ENCODE measurements around the gene UNC45A.
"Not testable (repeated sequence)": the region's sequence is repeated elsewhere in the genome, so short reads cannot be mapped to it uniquely, and the experiment has no call there.

Gene UNC45A, protein sequence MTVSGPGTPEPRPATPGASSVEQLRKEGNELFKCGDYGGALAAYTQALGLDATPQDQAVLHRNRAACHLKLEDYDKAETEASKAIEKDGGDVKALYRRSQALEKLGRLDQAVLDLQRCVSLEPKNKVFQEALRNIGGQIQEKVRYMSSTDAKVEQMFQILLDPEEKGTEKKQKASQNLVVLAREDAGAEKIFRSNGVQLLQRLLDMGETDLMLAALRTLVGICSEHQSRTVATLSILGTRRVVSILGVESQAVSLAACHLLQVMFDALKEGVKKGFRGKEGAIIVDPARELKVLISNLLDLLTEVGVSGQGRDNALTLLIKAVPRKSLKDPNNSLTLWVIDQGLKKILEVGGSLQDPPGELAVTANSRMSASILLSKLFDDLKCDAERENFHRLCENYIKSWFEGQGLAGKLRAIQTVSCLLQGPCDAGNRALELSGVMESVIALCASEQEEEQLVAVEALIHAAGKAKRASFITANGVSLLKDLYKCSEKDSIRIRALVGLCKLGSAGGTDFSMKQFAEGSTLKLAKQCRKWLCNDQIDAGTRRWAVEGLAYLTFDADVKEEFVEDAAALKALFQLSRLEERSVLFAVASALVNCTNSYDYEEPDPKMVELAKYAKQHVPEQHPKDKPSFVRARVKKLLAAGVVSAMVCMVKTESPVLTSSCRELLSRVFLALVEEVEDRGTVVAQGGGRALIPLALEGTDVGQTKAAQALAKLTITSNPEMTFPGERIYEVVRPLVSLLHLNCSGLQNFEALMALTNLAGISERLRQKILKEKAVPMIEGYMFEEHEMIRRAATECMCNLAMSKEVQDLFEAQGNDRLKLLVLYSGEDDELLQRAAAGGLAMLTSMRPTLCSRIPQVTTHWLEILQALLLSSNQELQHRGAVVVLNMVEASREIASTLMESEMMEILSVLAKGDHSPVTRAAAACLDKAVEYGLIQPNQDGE

DNA sequence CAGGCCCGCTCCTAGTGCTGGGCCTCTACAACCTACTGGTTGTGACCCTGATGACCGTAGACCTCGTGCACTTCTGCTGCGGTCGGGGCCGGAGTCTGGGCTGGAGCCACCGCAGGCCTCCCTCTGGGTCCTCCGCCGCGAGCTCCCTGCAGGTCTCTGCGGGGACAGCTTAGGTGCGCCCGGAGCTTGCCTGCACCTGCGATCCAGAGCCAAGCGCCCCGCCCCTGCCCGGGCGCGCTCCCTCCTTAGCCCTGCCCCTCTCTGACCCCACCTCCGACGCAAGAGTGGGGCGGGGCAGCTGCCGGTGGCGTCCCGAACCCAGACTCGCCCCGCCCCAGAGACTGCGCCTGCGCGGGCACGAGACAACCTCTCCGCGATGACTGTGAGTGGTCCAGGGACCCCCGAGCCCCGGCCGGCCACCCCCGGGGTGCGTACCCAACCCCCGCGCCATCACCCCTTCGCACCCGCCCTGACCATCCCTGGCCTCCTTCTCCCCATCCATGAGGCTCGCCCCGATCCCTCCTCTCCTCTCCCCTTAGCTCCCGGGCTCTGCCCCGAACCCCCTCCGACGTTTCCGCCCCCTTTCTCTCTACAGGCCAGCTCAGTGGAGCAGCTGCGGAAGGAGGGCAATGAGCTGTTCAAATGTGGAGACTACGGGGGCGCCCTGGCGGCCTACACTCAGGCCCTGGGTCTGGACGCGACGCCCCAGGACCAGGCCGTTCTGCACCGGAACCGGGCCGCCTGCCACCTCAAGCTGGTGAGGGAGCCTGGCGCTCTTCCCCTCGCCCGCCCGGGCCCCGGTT lies at the start of gene UNC45A:
Gene UNC45A (plus strand): TSS at position 337 of the 803 bp plus-strand sequence. CDS start 40 bp downstream, at position 377.
- DNase-seq = peak; percentile 94 to 95

DNA sequence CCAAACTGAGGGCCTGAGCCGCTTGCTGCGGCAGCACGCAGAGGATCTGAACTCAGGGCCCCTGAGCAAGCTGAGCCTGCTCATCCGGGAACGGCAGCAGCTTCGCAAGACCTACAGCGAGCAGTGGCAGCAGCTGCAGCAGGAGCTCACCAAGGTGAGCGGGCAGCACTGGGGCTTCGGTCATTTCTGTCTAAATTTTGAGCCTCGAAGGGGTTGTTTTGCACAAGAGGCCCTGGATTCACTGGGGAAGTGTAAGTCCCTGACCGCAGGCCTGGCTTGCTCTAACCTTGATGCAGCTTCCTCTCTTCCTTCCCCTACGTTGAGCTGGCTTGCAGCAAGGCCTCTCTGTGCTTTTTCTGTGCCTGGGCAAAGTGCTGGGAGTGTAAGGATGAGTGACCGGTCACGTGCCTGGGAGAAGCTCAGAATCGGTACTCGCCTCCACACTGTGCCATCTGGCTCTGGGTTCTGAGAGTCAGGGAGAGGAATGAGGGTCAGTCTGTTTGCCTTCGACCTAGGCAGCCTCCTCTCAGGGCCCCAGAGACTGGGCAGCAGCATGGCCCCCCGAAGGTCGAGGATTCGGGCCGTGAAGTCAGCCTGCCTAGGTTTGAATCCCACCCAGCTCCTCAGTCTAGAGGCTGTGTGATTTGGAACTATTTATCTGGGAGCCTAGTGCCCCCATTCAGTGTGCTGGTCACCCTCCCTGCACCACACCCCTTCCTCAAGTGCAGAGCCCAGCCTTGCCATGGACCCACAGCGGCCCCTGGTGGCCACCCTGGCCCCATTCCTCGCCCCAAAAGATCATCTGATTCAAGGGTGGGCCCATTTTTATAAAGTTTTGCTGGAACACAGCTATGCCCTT lies 49.4 kb upstream of the UNC45A start:
- peak; percentile 77 for DNase-seq

DNA sequence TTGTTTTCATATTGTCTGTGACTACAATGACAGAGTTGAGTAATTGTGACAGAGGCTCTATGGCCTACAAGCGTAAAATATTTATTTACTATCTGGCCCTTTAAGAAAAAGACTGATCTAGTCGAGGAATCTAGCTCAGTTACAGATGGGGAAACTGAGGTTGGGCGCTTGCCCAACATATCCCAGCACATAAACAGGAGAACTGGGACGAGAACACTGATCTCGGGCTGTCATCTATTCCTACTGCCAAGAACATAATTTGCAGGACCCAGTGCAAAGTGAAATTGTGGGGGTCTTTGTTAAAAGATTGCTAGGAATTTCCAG lies 48.8 kb upstream of the UNC45A start:
- no peak for DNase-seq

DNA sequence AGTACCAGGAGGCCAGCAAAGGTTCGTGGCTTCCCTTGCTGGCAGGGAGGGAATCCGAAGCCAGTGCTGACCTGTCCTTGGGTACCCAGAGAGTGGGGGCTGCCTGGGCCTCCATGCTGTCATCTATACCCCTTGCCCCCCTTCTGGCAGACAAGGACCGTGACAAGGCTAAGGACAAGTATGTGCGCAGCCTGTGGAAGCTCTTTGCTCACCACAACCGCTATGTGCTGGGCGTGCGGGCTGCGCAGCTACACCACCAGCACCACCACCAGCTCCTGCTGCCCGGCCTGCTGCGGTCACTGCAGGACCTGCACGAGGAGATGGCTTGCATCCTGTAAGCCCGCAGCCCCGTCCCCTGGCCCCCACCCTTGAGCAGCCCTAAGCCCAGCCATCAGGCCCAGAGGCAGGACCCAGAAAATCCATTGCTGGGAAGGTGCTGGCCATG lies 48.0 kb upstream of the UNC45A start:
- no peak for DNase-seq

DNA sequence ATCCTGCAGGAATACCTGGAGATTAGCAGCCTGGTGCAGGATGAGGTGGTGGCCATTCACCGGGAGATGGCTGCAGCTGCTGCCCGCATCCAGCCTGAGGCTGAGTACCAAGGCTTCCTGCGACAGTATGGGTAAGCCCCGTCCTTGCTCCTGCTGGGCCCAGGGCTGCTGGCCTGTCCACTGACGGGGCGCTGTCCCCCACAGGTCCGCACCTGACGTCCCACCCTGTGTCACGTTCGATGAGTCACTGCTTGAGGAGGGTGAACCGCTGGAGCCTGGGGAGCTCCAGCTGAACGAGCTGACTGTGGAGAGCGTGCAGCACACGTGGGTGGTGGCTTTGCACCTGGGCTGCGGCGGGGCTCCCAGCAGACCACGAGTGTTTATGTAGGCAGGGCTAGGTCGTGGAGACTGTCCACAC lies 45.8 kb upstream of the UNC45A start:
- peak in 1 of 2 donors; percentile 16 for DNase-seq

DNA sequence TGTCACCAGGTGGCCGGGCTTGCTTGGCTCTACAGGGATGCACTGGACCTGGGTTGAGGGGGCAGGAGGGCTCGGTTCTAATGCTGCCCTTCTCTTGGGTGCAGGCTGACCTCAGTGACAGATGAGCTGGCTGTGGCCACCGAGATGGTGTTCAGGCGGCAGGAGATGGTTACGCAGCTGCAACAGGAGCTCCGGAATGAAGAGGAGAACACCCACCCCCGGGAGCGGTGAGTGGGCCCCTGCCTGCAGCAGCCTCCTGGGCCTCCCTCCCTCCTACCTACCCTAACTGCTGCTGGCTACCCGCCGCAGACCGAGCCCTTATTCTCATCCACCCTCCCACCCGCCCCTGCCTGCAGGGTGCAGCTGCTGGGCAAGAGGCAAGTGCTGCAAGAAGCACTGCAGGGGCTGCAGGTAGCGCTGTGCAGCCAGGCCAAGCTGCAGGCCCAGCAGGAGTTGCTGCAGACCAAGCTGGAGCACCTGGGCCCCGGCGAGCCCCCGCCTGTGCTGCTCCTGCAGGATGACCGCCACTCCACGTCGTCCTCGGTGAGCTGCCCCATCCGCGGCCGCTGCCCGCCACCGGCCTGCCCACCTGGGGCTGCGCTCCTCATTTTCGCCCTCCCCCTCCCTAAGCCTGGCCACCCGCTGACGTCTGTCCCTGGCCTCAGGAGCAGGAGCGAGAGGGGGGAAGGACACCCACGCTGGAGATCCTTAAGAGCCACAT lies 45.2 kb upstream of the UNC45A start:
- no peak for DNase-seq

DNA sequence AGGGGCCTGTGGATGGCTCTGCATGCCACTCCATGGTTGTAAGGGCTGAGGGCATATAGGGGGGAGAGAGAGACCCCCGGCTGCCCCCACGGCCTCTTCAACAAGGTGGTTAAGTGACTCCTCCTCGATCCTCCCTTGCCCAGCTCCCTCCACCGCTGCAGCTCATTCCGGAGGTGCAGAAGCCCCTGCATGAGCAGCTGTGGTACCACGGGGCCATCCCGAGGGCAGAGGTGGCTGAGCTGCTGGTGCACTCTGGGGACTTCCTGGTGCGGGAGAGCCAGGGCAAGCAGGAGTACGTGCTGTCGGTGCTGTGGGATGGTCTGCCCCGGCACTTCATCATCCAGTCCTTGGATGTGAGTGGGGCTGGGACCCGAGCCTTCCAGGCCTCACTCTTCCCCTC lies 44.2 kb upstream of the UNC45A start:
- no peak for DNase-seq

DNA sequence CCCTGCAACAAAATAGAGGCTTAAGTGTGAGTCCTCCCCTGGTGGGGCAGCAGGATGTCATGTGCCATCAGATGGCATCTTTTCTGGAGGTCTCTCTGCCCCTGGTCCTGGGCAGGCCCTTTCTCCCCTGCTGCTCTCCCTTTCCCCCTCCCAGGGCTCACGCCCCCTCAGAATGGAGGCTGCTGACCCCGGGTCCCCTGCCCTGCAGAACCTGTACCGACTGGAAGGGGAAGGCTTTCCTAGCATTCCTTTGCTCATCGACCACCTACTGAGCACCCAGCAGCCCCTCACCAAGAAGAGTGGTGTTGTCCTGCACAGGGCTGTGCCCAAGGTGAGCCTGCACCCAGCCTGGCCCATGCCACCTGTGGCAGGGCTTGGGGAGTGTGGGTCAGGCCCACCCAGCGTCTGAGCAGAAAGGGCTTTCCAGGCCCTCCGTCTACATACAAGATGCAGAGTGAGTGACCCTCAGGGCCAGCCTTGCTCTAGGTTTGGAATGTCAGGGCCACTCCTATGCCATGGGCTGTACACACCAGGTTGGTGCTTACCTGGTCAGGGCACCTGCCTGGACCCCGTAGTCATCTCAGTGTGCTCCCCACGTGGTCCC lies 43.6 kb upstream of the UNC45A start:
- no peak for DNase-seq

DNA sequence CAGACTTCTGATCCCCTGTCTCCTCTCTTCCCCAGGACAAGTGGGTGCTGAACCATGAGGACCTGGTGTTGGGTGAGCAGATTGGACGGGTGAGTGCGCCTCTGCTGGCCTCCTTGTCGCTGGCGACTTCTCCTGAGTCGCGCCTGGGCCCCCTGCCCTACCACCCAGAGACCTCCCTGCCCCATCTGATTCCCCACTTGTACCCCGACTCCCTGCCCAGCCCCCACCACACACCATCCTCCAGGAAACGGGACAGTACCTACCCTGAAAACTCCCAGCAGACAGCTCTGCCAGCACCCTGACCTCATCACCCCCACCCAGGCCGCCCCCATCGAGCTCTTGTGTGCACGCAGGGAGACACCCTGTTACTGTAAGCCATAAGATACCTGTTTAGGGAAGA lies 43.1 kb upstream of the UNC45A start:
- DNase-seq = no peak

DNA sequence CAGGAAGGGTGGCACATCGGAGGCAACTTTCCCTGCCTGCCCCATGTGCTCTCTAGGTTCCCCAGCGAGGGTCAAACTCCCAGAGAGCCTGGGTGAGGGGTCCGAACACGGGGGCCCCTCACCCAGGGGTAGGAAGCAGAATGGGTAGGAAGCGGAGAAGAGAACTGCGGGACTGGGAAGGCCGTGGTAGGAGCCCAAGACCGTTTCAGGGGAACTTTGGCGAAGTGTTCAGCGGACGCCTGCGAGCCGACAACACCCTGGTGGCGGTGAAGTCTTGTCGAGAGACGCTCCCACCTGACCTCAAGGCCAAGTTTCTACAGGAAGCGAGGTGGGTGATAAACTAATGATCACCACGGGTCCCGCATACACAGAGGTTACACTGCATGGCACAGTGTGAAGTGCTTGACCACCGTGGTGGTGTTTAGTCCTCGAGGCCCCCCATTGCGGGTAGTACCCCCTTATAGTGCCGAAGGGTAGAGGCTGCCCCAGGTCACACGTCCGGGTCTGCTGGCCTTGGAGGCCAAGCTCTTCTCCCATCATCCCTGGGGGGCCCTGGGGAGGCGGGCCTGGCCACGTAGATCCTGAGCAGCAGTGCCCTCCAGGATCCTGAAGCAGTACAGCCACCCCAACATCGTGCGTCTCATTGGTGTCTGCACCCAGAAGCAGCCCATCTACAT lies 42.4 kb upstream of the UNC45A start:
- DNase-seq = no peak

DNA sequence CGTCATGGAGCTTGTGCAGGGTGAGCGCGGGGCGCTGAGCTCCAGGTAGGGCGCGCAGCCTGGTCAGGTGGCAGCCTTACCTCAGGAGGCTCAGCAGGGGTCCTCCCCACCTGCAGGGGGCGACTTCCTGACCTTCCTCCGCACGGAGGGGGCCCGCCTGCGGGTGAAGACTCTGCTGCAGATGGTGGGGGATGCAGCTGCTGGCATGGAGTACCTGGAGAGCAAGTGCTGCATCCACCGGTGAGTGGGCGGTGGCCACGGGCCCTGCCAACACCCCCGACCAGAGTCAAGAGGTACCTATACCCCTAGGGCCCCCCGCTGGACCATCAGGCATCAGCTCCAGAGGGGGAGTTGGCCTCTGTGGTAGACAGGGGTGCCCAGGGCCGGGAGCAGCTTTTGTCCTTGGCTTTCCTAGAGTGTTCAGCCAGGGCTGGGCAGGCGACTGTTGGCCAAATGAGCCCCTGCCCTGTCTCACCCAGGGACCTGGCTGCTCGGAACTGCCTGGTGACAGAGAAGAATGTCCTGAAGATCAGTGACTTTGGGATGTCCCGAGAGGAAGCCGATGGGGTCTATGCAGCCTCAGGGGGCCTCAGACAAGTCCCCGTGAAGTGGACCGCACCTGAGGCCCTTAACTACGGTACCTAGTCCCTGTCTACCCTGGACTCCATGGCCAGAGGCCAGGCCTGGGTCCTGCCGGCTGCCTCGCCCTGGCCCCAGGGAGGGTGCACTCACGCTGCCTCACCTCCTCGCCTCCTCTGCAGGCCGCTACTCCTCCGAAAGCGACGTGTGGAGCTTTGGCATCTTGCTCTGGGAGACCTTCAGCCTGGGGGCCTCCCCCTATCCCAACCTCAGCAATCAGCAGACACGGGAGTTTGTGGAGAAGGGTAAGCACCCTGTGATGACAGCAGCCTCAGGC lies 41.7 kb upstream of the UNC45A start:
- DNase-seq = no peak

DNA sequence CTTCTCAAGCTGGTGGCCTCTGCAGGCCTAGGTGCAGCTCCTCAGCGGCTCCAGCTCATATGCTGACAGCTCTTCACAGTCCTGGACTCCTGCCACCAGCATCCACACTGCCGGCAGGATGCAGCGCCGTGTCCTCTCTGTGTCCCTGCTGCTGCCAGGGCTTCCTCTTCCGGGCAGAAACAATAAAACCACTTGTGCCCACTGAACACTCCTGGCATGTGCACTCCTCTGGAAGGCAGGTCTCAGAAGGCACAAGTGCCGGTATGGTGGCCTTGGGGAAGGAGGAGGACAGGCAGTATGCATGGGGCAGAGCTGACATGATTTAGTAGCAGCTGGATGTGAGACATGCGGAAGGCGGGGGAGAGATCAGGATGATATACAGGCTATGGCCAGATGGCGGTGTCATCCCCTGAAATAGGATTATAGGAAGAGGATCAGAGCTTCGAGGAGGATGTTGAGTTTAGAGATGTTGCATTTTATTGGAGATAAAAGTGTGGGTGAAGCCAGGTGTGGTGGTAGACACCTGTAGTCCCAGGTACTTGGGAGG lies 39.4 kb upstream of the UNC45A start:
- no peak for DNase-seq

DNA sequence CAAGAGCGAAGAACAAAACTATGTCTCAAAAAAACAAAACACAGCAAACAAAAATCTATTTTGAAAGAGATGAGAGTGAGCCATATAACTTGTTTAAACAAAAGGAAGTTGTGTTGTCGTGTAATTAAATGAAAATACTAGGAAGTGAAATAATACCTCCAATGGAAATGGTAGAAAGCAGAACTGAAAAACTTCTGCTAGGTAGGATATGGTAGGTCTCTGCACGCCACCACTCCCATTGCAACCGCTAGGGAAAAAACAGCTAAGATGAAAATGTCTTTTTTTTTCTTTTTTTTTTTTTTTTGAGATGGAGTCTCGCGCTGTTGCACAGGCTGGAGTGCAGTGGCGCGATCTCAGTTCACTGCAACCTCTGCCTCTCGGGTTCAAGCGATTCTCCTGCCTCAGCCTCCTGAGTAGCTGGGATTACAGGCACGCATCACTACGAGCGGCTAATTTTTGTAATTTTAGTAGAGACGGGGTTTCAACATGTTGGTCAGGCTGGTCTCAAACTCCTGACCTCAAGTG lies 37.9 kb upstream of the UNC45A start:
- not testable (repeated sequence) for DNase-seq

DNA sequence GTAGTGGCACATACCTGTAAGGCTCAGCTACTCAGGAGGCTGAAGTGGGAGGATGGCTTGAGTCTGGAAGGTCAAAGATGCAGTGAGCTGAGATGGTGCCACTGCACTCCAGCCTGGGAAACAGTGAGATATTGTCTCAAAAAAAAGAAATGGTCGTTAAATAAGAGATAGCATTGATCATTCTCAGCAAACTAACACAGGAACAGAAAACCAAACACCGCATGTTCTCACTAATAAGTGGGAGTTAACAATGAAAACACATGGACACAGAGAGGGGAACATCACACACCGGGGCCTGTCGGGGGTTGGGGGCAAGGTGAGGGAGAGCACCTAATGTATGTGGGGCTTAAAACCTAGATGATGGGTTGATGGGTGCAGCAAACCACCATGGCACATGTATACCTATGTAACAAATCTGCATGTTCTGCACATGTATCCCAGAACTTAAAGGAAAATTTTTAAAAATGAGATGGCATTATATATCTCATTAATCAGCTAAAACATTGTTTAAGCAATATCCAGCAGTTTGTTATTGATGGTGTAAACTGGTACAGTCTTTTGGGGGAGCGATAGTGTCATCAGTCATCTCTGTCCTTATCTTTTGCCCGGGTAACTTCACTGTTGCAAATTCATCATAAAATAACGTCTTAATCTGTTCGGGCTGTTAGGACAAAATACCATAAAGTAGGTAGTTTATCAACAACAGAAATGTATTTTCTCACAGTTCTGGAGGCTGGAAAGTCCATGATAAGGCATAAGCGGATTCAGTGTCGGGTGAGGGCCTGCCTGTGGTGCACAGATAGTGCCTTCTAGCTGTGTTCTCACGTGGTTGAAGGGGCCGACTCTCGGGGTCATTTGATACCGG lies 33.7 kb upstream of the UNC45A start:
- DNase-seq = no peak

DNA sequence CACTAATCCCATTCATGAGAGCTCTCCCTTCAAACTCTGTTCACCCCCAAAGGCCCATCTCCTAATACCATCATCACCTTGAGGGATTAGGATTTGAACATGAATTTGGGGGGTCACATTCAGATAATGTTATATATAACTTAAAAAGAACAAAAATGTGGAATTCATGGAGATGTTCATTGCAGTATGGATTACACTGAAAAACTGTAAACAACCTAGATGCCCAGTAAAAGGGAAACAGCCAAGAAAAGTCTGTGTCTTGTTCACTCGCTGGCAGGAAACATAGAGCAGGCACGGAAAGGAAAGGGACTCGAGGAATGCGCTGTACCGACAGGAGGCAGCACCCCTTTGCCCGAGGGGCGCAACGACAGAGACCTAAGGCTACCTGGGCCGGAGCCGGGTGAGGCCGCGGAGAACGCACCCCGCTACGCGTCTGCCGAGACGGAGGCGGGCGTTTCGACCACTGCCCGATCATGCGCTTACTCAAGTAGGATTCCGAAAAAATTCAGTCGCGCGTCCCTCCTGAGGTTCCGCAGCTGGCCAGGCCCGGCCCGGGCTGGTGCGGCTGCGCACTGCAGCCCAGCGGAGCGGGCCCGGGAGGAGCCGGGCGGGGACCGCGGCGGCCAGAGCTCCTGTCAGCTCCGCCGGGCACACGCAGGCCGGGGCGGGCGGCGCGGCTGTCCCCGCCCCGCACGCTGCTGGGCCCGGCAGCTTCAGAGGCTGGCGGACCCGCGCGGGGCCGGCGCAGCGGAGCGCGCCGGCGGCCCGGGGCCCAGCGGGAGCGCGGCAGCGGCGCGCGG lies 32.8 kb upstream of the UNC45A start:
- peak; percentile 72 to 74 for DNase-seq

Measured in CD4-positive, alpha-beta T cell treated with Interleukin-1 beta for 1 hour (primary cell).